ENCODE data around the gene TOP1. TPM values are rescaled to one million over a fixed set of nuclear protein-coding genes. Genes with fewer than 3 reads are reported as not detected.
A peak's percentile ranks its signal among the peaks of the same experiment; 100 is the strongest.

The TOP1 gene
- total RNA-seq, 1 donor from 2014 or later = 84.6 TPM

DNA sequence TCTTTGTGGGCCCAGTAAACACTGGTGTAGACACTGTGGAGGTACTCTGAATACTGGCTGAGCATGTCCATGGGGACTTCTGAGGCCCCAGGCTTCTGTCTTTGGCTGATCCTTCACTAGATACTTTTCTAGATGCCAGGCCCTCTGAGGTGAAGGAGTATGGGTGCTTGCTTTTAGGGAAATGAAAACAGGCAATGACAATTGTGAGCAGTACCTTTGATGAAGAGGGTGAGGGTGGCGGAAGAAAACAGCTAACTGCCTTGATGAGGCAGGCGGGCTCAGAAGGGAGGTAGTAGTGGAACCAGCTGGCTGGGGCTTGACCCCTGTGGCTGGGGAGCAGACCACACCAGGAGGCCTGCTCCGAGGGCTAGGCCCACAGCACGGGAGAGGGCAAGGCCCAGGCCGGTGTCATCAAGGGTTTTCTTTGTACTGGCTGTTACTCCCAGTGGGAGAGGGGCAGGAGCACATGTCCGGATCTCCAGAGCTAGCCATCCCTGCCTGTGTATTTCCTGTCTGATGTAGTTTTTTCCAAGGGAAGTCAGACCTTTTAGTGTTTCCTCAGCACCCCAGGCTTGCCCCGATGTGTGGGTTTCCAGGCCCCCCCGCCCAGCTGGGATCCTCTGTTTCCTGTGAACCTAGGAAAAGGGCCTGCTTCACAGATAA is 112.7 kb downstream of the TOP1 start:
- DNase-seq (ENCODE audit: extremely low spot score, unreplicated experiment) = no peak
- Mint-ChIP-seq H3K4me1 (ENCODE audit: unreplicated experiment) (peaks cover 67% of the 10 kb centered on the region), H3K36me3 (peaks cover 28% of the 10 kb centered on the region), H3K9me3 (no peaks in the 10 kb centered on the region), H3K4me3 (peak overlapping the region; percentile 95), H3K27ac (no peak overlapping the region), H3K27me3 (no peaks in the 10 kb centered on the region)
- no peak for TF ChIP-seq CTCF (conservative IDR thresholded peaks at IDR 0.05)

DNA sequence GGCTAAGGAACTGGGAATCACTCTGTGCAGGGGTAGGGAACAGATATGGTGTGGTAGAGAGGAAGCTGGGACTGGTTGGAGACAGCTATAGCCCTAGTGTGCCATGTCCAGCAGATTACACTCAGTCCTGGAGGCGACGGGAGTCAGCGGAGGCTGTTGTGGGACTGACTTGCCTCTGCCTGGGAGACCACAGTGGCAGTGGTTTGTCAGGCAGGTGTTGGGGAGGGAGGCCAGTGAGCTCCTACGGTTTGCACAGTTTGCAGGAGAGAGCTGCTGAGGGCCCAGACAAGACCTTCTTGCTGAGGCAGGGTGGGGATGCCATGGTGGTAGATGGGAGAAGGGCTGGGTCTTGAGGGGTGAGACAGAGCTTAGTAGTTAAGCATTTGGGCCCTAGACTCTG is 113.6 kb downstream of the TOP1 start:
- DNase-seq (ENCODE audit: extremely low spot score, unreplicated experiment) = no peak
- H3K4me3 Mint-ChIP-seq = no peak overlapping the region

GRCh38 chr20:41142919-41143318 is 114.3 kb downstream of the TOP1 start:
- TF ChIP-seq CTCF (conservative IDR thresholded peaks at IDR 0.05) = no peak
- no peaks in the 10 kb centered on the region for H3K9me3 Mint-ChIP-seq
- DNase-seq (ENCODE audit: extremely low spot score, unreplicated experiment) = no peak
- peak overlapping the region; percentile 38 for H3K27ac Mint-ChIP-seq
- H3K4me1 Mint-ChIP-seq (ENCODE audit: unreplicated experiment) = peaks cover 71% of the 10 kb centered on the region
- no peaks in the 10 kb centered on the region for H3K27me3 Mint-ChIP-seq
- H3K36me3 Mint-ChIP-seq = peaks cover 32% of the 10 kb centered on the region
- H3K4me3 Mint-ChIP-seq = no peak overlapping the region

More for the DNA sequence above, 113.6 kb downstream of the TOP1 start:
- Mint-ChIP-seq H3K36me3 (peaks cover 31% of the 10 kb centered on the region), H3K4me1 (ENCODE audit: unreplicated experiment) (peaks cover 70% of the 10 kb centered on the region), H3K27me3 (no peaks in the 10 kb centered on the region), H3K9me3 (no peaks in the 10 kb centered on the region), H3K27ac (peak overlapping the region; percentile 29)
- no peak for TF ChIP-seq CTCF (conservative IDR thresholded peaks at IDR 0.05)

DNA sequence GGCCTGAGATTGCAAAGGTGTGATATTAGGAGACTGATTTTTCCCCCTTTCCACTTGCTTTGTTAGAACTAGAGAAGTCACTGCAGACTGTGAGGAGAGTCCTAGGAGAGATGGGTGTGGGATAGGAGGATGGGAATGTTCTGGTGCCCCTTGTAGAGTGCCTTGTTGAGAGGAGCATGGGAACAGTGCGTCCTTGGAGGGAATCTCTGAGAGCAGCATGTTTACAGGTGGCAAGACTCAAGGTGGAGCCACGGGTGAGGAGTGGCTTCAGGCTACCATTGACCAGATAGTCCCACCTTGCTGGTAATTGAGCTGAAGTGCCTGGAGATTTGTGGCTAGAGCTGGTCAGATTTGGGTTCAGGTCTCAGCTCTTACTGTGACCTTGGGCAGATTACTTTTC is 114.7 kb downstream of the TOP1 start:
- Mint-ChIP-seq H3K4me1 (ENCODE audit: unreplicated experiment) (peaks cover 75% of the 10 kb centered on the region), H3K27me3 (no peaks in the 10 kb centered on the region), H3K4me3 (no peak overlapping the region), H3K9me3 (no peaks in the 10 kb centered on the region), H3K27ac (peak overlapping the region; percentile 38), H3K36me3 (peaks cover 32% of the 10 kb centered on the region)
- DNase-seq (ENCODE audit: extremely low spot score, unreplicated experiment) = no peak
- no peak for TF ChIP-seq CTCF (conservative IDR thresholded peaks at IDR 0.05)

GRCh38 chr20:41145317-41145716 is 116.7 kb downstream of the TOP1 start:
- Mint-ChIP-seq H3K27ac (no peak overlapping the region), H3K4me1 (ENCODE audit: unreplicated experiment) (peaks cover 65% of the 10 kb centered on the region), H3K4me3 (no peak overlapping the region)

More at GRCh38 chr20:41145317-41145716, 116.7 kb downstream of the TOP1 start:
- no peak for DNase-seq (ENCODE audit: extremely low spot score, unreplicated experiment)
- Mint-ChIP-seq H3K36me3 (peaks cover 32% of the 10 kb centered on the region), H3K27me3 (no peaks in the 10 kb centered on the region), H3K9me3 (no peaks in the 10 kb centered on the region)
- no peak for TF ChIP-seq CTCF (conservative IDR thresholded peaks at IDR 0.05)

All from type B pancreatic cell (in vitro differentiated cells).